ENCODE measurements around the gene ENDOD1.

The ENDOD1 gene

GRCh38 chr11:95057959-95058358 is 31.7 kb upstream of the ENDOD1 start:
- H3K27me3 ChIP-seq (ENCODE audit: insufficient read depth, low read depth) = no peaks in the 10 kb centered on the region
- H3K79me2 ChIP-seq (ENCODE audit: insufficient read depth, low read depth) = no peaks in the 10 kb centered on the region
- H2AFZ ChIP-seq (ENCODE audit: low read depth) = no peak overlapping the region
- no peaks in the 10 kb centered on the region for H3K36me3 ChIP-seq (ENCODE audit: insufficient read depth)
- H3K4me3 ChIP-seq (IDR thresholded peaks at IDR 0.05; ENCODE audit: insufficient read depth, low read depth, low read length) = no peak overlapping the region
- H3K4me2 ChIP-seq = no peak overlapping the region
- no peak for TF ChIP-seq CTCF (conservative IDR thresholded peaks at IDR 0.05; ENCODE audit: low read depth, low read length)
- H3K9ac ChIP-seq = no peak overlapping the region
- H3K27ac ChIP-seq = no peak overlapping the region
- H3K4me1 ChIP-seq (ENCODE audit: low read depth, poor library complexity, severe bottlenecking) = no peaks in the 10 kb centered on the region
- H4K20me1 ChIP-seq (ENCODE audit: insufficient read depth) = no peaks in the 10 kb centered on the region

GRCh38 chr11:95058621-95059020 is 31.0 kb upstream of the ENDOD1 start:
- H3K27me3 ChIP-seq (ENCODE audit: insufficient read depth, low read depth) = no peaks in the 10 kb centered on the region
- H3K4me2 ChIP-seq = no peak overlapping the region
- no peak overlapping the region for H3K27ac ChIP-seq
- H3K79me2 ChIP-seq (ENCODE audit: insufficient read depth, low read depth) = no peaks in the 10 kb centered on the region
- H2AFZ ChIP-seq (ENCODE audit: low read depth) = no peak overlapping the region
- no peaks in the 10 kb centered on the region for H3K4me1 ChIP-seq (ENCODE audit: low read depth, poor library complexity, severe bottlenecking)
- no peak for TF ChIP-seq CTCF (conservative IDR thresholded peaks at IDR 0.05; ENCODE audit: low read depth, low read length)
- H4K20me1 ChIP-seq (ENCODE audit: insufficient read depth) = no peaks in the 10 kb centered on the region
- H3K9ac ChIP-seq = no peak overlapping the region
- no peaks in the 10 kb centered on the region for H3K36me3 ChIP-seq (ENCODE audit: insufficient read depth)
- H3K4me3 ChIP-seq (IDR thresholded peaks at IDR 0.05; ENCODE audit: insufficient read depth, low read depth, low read length) = no peak overlapping the region

GRCh38 chr11:95059046-95059445 is 30.6 kb upstream of the ENDOD1 start:
- H4K20me1 ChIP-seq (ENCODE audit: insufficient read depth) = no peaks in the 10 kb centered on the region
- H3K27me3 ChIP-seq (ENCODE audit: insufficient read depth, low read depth) = no peaks in the 10 kb centered on the region
- no peak overlapping the region for H3K4me3 ChIP-seq (IDR thresholded peaks at IDR 0.05; ENCODE audit: insufficient read depth, low read depth, low read length)
- no peaks in the 10 kb centered on the region for H3K36me3 ChIP-seq (ENCODE audit: insufficient read depth)
- H3K79me2 ChIP-seq (ENCODE audit: insufficient read depth, low read depth) = no peaks in the 10 kb centered on the region
- no peak overlapping the region for H3K27ac ChIP-seq
- TF ChIP-seq CTCF (conservative IDR thresholded peaks at IDR 0.05; ENCODE audit: low read depth, low read length) = no peak
- H3K9ac ChIP-seq = no peak overlapping the region
- no peak overlapping the region for H3K4me2 ChIP-seq
- H3K4me1 ChIP-seq (ENCODE audit: low read depth, poor library complexity, severe bottlenecking) = no peaks in the 10 kb centered on the region
- H2AFZ ChIP-seq (ENCODE audit: low read depth) = no peak overlapping the region

- Histone ChIP-seq H2AFZ (ENCODE audit: low read depth) (no peak overlapping the region), H3K36me3 (ENCODE audit: insufficient read depth) (no peaks in the 10 kb centered on the region), H4K20me1 (ENCODE audit: insufficient read depth) (no peaks in the 10 kb centered on the region), H3K4me2 (no peak overlapping the region), H3K27me3 (ENCODE audit: insufficient read depth, low read depth) (no peaks in the 10 kb centered on the region), H3K4me3 (IDR thresholded peaks at IDR 0.05; ENCODE audit: insufficient read depth, low read depth, low read length) (no peak overlapping the region), H3K79me2 (ENCODE audit: insufficient read depth, low read depth) (peaks cover 21% of the 10 kb centered on the region), H3K9ac (no peak overlapping the region), H3K27ac (no peak overlapping the region), H3K4me1 (ENCODE audit: low read depth, poor library complexity, severe bottlenecking) (peaks cover 16% of the 10 kb centered on the region)
- no peak for TF ChIP-seq CTCF (conservative IDR thresholded peaks at IDR 0.05; ENCODE audit: low read depth, low read length)
These were observed 24.3 kb upstream of the ENDOD1 start for GRCh38 chr11:95065336-95065735.

- no peak within 1 kb of the TSS for H3K4me3 ChIP-seq (IDR thresholded peaks at IDR 0.05; ENCODE audit: insufficient read depth, low read depth, low read length)
- peak within 1 kb of the TSS; percentile 84 for H3K4me2 ChIP-seq
- peaks cover 16% of the 10 kb centered on the region for H3K4me1 ChIP-seq (ENCODE audit: low read depth, poor library complexity, severe bottlenecking)
- H2AFZ ChIP-seq (ENCODE audit: low read depth) = peak within 1 kb of the TSS; percentile 69
- no peaks in the 10 kb centered on the region for H3K27me3 ChIP-seq (ENCODE audit: insufficient read depth, low read depth)
- no peaks in the 10 kb centered on the region for H4K20me1 ChIP-seq (ENCODE audit: insufficient read depth)
- H3K9ac ChIP-seq = peak within 1 kb of the TSS; percentile 88
- peaks cover 24% of the 10 kb centered on the region for H3K79me2 ChIP-seq (ENCODE audit: insufficient read depth, low read depth)
- no peak for TF ChIP-seq CTCF (conservative IDR thresholded peaks at IDR 0.05; ENCODE audit: low read depth, low read length)
- no peaks in the 10 kb centered on the region for H3K36me3 ChIP-seq (ENCODE audit: insufficient read depth)
- H3K27ac ChIP-seq = peak within 1 kb of the TSS; percentile 84
These were observed 23.0 kb upstream of the ENDOD1 start, which contains the start of gene SRSF8 for GRCh38 chr11:95066716-95067038. Gene SRSF8, plus strand, starts transcription at chr11:95066919. Its CDS starts 308 bp downstream, at chr11:95067227.

All from KMS-11 (cell line).